SHP77 (cell line): ENCODE measurements around the gene LIG1.
"Not testable (repeated sequence)": the region's sequence is repeated elsewhere in the genome, so short reads cannot be mapped to it uniquely, and the experiment has no call there.

ENCODE experiments used
- DNase-seq, 2 experiments: peaks; one replicate each; lab custom pipeline; 2025; lab: John Stamatoyannopoulos, UW

The LIG1 gene

GRCh38 chr19:48121066-48121465 is 49.1 kb downstream of the LIG1 start:
- DNase-seq = no peak

DNA sequence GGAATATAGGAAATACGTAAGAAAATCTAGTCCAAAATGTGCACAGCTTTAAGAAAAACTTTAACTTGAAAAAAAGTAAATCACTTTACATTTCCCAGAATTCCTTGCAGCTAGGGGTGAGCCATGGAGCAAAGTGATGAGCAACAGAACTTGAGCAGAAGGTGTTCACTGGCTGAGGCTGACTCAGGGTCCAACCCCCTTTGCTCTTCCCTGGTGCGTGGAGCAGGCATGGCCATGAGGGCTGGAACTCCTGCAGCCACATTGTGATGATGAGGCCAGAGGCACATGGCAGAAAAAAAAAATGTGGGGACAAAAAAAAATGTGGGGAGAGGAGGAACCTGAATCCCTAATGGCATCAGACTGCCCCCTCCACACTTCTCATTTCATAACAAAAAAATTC is 49.6 kb downstream of the LIG1 start:
- no peak for DNase-seq

GRCh38 chr19:48118131-48118517 is 52.0 kb downstream of the LIG1 start:
- no peak for DNase-seq

DNA sequence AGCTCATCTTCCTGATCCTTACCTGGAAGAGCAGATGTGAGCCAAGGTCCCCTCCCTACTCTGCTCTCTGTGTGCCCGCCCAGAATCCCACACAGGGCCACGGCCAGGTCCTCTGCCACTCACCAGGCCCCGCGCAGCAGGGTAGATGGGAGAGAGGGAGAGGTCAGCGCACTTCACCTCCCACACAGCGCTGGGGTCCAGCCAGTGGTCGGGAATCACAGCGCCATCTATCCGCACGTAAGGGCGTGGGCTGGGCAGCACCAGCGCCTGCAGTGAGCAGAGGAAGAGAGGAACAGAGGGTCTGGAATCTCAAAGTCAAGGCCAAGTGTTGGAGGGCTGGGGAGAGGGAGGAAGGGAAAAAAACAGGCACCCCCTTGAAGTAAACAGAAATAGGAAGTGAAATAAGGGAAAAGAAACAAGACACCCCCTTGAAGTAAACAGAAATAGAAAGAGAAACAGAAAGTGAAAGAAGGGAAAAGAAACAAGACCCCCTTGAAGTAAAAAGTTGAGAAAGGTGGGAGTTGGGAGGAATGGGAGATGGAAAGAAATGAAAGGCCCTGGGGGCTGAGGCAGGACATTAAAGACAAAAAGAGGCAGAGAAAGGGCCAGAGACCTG is 52.5 kb downstream of the LIG1 start:
- no peak for DNase-seq

GRCh38 chr19:48113190-48113917 is 56.8 kb downstream of the LIG1 start:
- DNase-seq = no peak

GRCh38 chr19:48111280-48111679 is 58.9 kb downstream of the LIG1 start:
- DNase-seq = no peak

DNA sequence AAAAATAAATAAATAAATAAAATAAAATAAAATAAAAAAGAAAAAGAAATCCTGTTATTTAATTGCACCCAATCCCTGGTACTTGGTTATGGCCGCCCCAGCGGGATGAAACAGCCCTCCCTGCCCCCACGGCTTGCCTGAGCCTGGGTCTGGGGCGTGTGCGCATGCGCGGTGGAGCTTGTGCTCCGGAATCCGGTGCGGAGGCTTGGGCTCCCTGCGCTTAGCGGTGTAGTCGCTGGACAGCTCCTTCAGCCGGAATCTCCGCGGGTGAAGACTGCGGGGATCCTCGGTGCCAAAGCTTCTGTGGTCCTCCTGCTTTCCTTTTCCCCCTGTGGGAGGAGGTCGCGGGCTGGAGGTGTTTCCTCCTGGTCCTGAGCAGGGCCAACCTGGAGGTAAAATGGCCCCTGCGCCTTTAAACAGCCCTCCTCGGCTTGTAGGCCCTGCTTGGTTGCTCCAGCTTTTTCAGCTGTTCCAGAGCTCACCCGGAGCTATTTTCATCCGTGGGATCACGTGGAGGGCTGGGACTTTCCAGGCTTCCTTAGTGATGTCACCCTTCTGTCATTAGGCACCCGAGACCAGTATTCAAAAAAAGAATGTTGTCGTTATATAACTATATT is 59.7 kb downstream of the LIG1 start, which contains the start of gene PLA2G4C:
Gene PLA2G4C (minus strand): TSS at position 468 of the 617 bp plus-strand sequence. CDS start 4,288 bp downstream, outside the sequence.
- peak; percentile 74 to 89 for DNase-seq

GRCh38 chr19:48108997-48109782 is 61.0 kb downstream of the LIG1 start:
- DNase-seq = no peak

DNA sequence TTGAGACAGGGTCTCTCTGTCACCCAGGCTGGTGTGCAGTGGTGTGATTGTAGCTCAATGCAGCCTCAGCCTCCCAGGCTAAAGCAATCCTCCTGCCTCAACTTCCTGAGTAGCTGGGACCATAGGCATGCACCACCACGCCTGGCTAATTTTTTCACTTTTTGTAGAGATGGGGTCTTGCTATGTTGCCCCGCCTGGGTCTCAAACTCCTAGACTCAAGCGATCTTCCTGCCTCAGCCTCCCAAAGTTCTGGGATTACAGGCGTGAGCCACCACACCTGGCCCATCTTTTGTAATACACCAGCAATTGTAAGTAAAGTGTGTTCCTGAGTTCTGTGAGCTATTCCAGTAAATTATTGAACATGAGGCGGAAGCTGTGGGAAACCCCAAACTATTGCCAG is 66.2 kb downstream of the LIG1 start:
- no peak for DNase-seq

- peak; percentile 31 to 45 for DNase-seq
Observed at GRCh38 chr19:48102870-48103751, 67.0 kb downstream of the LIG1 start.

- no peak for DNase-seq
Observed at GRCh38 chr19:48095612-48096175, 74.5 kb downstream of the LIG1 start.

GRCh38 chr19:48094855-48095203 is 75.3 kb downstream of the LIG1 start:
- DNase-seq = no peak

- DNase-seq = no peak
Observed at GRCh38 chr19:48094129-48094854, 75.9 kb downstream of the LIG1 start.

DNA sequence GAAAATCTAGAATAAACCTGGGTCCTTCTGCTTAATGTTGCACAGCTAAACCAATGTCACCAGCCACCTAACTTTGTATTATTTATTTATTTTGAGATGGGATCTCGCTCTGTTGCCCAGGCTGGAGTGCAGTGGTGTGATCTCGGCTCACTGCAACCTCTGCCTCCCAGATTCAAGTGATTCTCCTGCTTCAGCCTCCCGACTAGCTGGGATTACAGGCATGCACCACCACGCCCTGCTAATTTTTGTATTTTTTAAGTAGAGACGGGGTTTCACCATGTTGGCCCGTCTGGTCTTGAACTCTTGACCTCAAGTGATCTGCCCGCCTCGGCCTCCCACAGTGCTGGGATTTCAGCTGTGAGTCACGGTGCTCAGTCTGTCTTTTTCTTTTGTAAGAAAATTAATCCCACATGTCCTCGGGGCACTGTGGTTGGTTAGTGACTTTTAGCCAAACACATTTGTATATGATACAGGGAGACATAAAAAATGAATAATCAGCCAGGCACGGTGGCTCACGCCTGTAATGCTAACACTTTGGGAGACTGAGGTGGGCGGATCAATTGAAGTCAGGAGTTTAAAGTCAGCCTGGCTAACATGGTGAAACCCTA is 78.9 kb downstream of the LIG1 start:
- DNase-seq = not testable (repeated sequence)

DNA sequence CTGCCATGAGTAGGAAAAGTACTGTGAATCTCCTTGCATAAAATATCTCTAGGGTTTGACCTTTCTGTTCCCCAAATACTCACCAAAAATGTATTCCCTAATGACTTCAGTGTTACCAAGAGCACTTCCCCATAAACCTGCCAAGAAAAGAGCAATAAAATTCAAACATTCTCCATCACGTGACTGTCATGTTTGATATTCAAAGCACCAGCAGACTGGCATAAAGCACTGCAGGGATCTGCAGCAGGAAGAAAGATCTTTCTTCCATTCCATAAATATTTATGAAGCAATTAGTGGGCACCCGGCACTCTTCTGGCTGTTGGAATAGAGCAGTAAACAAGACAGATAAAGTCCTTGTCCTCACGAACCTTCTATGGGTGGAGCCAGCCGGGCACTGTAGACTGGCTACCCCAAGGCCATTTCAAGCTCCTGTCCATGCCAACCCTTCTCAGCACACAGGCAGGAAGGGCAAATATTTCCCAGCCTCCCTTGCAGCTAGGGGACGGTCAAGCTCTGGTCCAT is 79.8 kb downstream of the LIG1 start:
- no peak for DNase-seq

DNA sequence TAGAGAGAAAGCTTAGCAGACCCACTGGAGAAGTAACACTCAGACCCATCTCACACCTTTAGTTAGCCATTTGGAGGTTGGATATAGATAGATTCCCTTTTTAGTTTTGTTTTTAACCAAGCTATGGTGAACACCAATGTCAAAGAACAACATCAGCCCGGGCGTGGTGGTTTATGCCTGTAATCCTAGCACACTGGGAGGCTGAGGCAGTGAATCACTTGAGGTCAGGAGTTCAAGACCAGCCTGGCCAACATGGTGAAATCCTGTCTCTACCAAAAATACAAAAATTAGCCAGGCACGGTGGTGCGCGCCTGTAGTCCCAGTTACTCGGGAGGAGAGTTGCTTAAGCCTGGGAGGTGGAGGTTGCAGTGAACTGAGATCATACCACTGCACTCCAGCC is 81.2 kb downstream of the LIG1 start:
- not testable (repeated sequence) for DNase-seq

GRCh38 chr19:48085904-48086864 is 84.0 kb downstream of the LIG1 start:
- DNase-seq = no peak

DNA sequence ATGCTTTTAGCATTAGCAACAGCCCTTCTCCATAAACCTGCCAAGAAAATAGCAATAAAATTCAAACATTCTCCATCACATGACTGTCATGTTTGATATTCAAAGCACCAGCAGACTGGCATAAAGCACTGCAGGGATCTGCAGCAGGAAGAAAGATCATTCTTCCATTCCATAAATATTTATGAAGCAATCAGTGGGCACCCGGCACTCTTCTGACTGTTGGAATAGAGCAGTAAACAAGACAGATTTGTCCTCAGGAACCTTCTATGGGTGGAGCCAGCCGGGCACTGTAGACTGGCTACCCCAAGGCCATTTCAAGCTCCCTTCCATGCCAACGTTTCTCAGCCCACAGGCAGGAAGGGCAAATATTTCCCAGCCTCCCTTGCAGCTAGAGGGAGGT is 85.1 kb downstream of the LIG1 start:
- no peak for DNase-seq

DNA sequence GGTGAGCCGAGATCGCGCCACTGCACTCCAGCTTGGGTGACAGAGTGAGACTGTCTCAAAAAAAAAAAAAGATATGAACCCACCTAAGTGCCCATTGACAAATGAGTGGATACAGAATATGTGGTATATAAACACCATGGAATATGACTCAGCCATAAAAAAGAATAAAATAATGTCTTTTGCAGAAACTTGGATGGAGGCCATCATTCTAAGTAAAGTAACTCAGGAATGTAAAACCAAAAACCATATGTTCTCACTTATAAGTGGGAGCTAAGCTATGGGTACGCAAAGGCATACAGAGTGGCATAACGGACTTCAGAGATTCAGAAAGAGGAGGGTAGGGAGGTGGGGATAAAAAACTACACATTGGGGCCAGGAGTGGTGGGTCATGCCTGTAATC is 89.0 kb downstream of the LIG1 start:
- no peak for DNase-seq
